Activated CD8-positive, alpha-beta memory T cell treated with anti-CD3 and anti-CD28 coated beads, Interleukin-2, amount 50 U/mL, for 24 hours (primary cell): ENCODE data around the gene TCEA2.

ENCODE experiments used
- DNase-seq: peaks from one replicate; pipeline ENCODE4 v3.0.0-alpha.2; 2020; ENCODE audit errors: extremely low read depth

TCEA2 gene

GRCh38 chr20:64093013-64093503, 30.1 kb downstream of the TCEA2 start:
- no peak for DNase-seq

GRCh38 chr20:64095455-64095854, 32.5 kb downstream of the TCEA2 start:
- no peak for DNase-seq

GRCh38 chr20:64095927-64096326, 32.9 kb downstream of the TCEA2 start:
- DNase-seq, result no peak

- DNase-seq, result no peak
These were observed 33.5 kb downstream of the TCEA2 start for GRCh38 chr20:64096535-64096934.

GRCh38 chr20:64098471-64099013, 35.5 kb downstream of the TCEA2 start:
- DNase-seq, result no peak

GRCh38 chr20:64099086-64099786, 36.2 kb downstream of the TCEA2 start:
- no peak for DNase-seq

GRCh38 chr20:64099880-64100565, 37.0 kb downstream of the TCEA2 start:
- DNase-seq, result no peak

GRCh38 chr20:64100566-64100888, 37.5 kb downstream of the TCEA2 start:
- DNase-seq, result no peak

GRCh38 chr20:64100946-64101688, 38.1 kb downstream of the TCEA2 start:
- DNase-seq, result no peak

- no peak for DNase-seq
These were observed 39.0 kb downstream of the TCEA2 start for GRCh38 chr20:64101731-64102621.

GRCh38 chr20:64102647-64103354, 39.8 kb downstream of the TCEA2 start:
- DNase-seq, result no peak

GRCh38 chr20:64103871-64104666, 41.1 kb downstream of the TCEA2 start:
- no peak for DNase-seq

- no peak for DNase-seq
These were observed 41.9 kb downstream of the TCEA2 start for GRCh38 chr20:64104667-64105451.

- DNase-seq, result no peak
These were observed 42.9 kb downstream of the TCEA2 start for GRCh38 chr20:64105846-64106434.

GRCh38 chr20:64106435-64106961, 43.5 kb downstream of the TCEA2 start:
- DNase-seq, result no peak

GRCh38 chr20:64106981-64107735, 44.2 kb downstream of the TCEA2 start, which contains the start of gene NPBWR2:
TSS of gene NPBWR2 (minus strand) at chr20:64107565. CDS start at chr20:64106831, 734 bp downstream.
- DNase-seq, result no peak

- DNase-seq, result no peak
These were observed 44.9 kb downstream of the TCEA2 start for GRCh38 chr20:64107736-64108457.
